GM21447 (cell line): ENCODE data around the gene PHLDB2.
A peak's percentile ranks its signal among the peaks of the same experiment; 100 is the strongest.

Source experiments
- ATAC-seq: cut with Tn5 transposase; IDR thresholded peaks from one replicate; pipeline ENCODE4 v1.9.1; 2021; ENCODE audit not compliant: unreplicated experiment

Gene PHLDB2

DNA sequence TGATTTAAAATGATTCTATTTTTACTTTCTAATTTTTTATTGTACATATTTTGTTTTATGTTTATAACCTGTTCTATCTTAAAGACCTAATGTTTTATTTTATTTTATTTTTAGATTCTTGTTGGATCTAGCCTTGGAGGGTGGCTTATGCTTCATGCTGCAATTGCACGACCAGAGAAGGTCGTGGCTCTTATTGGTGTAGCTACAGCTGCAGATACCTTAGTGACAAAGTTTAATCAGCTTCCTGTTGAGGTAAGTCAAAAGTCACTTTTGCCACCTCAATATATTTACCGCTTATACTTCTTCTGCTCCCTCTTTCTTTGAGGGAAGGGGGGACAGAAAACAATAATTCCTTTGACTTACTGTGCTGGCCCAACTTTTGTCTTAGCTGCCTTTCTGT is 127.7 kb downstream of the PHLDB2 start:
- ATAC-seq: no peak

DNA sequence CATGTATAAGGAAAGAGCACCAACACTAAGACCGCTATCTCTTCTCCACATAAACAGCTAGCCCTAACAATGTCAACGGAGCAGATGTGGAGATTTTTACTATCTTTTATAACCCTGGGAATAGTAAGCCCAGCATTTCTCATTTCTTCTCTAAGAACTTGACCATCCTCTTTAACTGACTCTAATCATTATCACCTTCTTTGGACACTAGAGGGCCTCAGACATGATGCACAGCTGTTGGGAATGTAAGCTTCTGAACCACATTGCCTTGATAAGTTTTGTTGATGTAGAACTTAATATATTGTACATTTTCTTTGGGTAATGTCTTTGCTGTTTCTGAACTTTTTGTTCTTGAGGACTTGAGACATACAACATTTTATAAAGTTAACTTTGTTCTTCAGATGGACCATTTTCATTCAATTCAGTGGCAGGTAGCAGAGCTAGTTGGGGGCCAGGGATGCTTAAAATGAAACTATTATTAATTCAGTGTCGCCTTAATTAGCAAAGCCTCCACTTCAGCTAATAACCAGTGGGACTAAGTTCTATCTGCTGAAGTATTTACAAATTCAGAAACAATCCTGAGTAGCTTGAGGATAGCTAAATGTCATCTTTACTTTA is 130.1 kb downstream of the PHLDB2 start:
- ATAC-seq: peak; percentile 93

DNA sequence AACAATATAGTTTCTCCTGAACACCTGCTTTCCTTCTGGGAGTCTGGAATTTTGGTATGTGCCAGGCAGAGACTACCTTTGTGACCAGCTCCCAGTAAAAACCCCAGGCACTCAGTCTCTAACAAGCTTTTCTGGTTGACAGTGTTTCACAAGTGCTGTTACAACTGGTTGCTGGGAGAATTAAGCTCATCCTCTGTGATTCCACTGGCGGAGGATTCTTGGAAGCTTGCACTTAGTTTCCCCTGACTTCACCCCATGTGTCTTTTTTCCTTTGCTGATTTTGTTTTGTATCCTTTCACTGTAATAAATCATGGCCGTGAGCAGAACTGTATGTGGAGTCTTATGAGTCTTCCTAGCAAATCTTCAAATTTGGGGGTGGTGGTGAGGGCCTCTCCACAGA is 134.0 kb downstream of the PHLDB2 start:
- no peak for ATAC-seq

- no peak for ATAC-seq
Observed at GRCh38 chr3:111998636-111999483, 139.8 kb downstream of the PHLDB2 start, which contains the start of gene TAGLN3. Gene TAGLN3, plus strand, starts transcription at chr3:111998922. Its CDS starts 501 bp downstream, at chr3:111999423.

- ATAC-seq: no peak
Observed at GRCh38 chr3:111999484-112000324, 140.6 kb downstream of the PHLDB2 start.

GRCh38 chr3:112000367-112000771 is 141.3 kb downstream of the PHLDB2 start:
- ATAC-seq: no peak

DNA sequence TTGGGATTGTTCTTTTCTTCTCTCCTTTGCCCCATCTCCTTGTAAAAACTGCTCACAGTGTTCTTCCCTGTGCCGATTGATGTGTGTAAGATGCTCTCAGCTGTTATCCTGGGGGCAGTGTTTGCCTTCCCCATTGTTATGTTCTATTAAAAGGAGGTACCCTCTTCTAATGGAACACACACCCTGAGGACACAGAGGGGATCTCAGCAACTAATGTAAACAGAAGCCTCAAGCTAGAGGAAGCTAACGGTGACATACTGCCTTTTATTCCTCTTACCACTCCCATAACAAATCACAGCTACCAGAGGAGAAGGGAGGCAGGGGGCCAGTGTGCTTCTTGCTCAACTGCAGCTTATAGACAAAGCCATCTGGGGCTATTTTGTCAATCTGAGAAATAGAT is 141.9 kb downstream of the PHLDB2 start:
- no peak for ATAC-seq

DNA sequence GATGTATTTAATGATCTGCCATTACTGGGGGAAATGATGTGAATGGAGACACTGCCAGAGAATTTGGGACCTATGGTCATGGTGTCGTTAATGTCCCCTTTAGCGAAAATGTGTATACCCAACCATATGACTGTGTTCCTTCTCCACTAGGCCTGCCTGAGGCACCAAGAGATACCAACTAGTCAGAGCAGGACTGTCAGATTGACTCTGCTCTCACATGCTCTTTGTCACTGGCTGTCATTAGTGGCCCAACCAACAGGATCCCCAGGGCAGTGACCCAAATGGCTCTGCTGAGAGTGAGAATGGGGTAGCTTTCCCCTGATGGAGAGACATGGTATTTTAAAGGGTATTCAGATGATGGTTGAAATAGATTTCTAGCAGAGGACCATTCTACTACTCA is 142.5 kb downstream of the PHLDB2 start:
- no peak for ATAC-seq

- no peak for ATAC-seq
Observed at GRCh38 chr3:112002096-112002971, 143.3 kb downstream of the PHLDB2 start.

DNA sequence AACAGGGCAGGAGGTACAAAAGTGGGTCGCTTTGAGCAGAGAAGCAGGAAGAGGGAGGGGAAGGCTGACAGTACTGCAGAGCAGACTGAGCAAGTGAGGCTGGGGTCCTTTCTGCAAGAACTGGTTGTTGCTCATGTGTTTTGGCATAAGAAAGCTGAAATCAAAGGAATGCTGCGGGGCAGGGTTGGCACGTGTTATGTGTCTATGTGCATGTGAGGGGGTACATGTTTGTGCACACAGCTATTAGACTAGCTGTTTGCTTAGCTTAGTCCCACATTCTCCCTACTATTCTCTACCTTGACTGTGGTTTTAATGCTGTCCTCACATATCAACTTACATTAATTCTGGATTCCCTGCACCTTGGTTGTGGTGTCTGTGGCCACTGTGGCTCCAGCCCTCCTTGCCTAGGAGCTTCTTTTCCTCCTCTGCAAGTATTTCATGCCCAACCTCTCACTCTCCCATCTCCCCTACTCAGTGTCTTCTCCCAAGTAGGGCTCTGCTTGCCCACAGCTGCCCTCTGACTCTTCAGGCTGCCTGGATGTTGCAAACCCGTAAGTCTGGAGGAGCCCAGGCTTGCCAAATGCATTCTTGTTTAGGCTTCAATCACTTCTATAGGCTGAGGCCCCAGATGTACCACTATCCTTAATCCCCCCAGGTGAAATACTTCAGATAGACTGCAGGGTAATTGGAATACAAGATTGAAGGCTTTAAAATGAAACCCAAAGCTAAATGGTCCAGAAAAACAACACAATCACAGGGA is 144.4 kb downstream of the PHLDB2 start:
- no peak for ATAC-seq

DNA sequence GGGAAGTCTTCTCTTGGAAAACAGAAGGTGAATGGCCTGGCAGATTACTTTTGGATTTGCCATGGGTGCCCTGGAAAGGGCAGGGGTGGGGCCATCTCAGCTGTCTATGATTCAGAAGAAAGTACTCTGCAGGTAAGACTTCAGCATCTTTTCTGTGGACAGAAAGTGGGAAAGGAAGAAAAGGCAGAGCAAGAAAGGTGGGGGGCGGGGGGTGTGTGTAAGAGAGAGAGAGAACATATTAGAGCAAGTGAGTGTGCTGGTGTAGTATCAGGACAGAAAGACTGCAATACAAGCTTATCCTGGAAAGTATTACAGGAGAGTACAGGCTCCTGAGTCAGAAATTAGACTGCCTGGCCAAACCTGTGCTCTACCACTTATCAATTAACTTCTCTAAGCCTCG is 145.1 kb downstream of the PHLDB2 start:
- ATAC-seq: no peak

GRCh38 chr3:112004669-112005068 is 145.6 kb downstream of the PHLDB2 start:
- ATAC-seq: no peak

GRCh38 chr3:112005091-112005672 is 146.1 kb downstream of the PHLDB2 start:
- ATAC-seq: no peak

GRCh38 chr3:112007633-112008032 is 148.6 kb downstream of the PHLDB2 start:
- no peak for ATAC-seq

- ATAC-seq: no peak
Observed at GRCh38 chr3:112009670-112010069, 150.6 kb downstream of the PHLDB2 start.

DNA sequence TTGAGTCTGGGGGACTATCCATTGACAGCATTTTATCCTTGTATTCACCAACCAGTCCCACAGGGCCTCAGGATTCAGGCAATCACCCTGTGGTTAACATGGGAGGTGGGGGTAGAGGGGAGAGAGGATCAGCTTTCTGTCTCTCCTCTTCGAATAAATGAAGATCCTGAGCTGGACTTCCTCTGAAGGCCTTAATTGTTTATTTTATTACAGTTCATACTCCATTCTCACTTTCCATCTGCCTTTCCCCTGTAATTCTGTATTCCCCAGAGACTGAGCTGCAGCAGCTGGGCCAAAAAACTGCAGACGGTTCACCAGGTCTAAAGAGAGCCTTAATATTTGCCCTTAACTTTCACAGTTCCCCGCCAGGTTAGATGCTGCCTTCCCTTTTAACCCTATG is 151.6 kb downstream of the PHLDB2 start:
- no peak for ATAC-seq

DNA sequence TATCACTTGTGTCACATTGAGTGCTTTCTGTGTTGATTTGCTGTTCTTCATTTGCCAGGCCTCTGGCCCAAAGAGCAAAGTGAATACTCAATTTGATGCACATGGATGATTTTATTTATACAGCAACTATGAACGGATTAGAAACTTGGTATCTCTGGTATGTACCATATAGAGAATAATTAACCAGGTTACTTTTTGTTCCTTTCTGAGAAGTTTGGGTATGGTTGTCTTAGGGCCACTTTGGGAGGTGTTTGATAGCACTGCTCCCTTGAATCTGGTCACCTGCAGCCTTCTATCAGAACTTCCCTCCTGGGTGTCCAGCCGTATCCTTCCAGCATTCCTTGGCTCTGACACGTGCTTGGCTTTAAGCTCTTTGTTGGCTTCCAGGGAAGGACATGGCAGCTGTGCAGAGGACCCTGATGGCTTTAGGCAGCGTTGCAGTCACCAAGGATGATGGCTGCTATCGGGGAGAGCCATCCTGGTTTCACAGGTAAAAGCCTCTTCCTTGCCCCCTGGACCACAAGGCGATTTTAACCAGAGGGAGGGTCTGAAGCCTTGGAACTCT is 152.4 kb downstream of the PHLDB2 start:
- ATAC-seq: no peak

- no peak for ATAC-seq
Observed at GRCh38 chr3:112012205-112012992, 153.3 kb downstream of the PHLDB2 start.
